WTC11 (cell line): ENCODE data around the gene DAAM2.

Experiments
- CREB1 ChIP-seq: sonication (generic); formaldehyde crosslinking; IDR thresholded peaks from 2 replicates; pipeline ENCODE4 v1.8.0; 2023; ENCODE audit warnings: mild to moderate bottlenecking, missing genetic modification reagents
- CREM ChIP-seq: sonication (generic); formaldehyde crosslinking; IDR thresholded peaks from 2 replicates; pipeline ENCODE4 v1.8.1; 2022; ENCODE audit warnings: mild to moderate bottlenecking, missing genetic modification reagents, moderate library complexity
- CTCF ChIP-seq: fragments of 200-600 bp; IDR thresholded peaks from 2 replicates; pipeline ENCODE4 v1.8.0; 2022; ENCODE audit warnings: antibody characterized with exemption
- GABPB1 ChIP-seq: sonication (generic); formaldehyde crosslinking; IDR thresholded peaks from 2 replicates; pipeline ENCODE4 v1.8.1; 2023; ENCODE audit warnings: mild to moderate bottlenecking, missing genetic modification reagents
- ZNF512 ChIP-seq: sonication (generic); formaldehyde crosslinking; IDR thresholded peaks from 2 replicates; pipeline ENCODE4 v1.8.1; 2022; ENCODE audit warnings: missing genetic modification reagents, borderline replicate concordance
- TF ChIP-seq, protein P1 (sequence below): sonication (generic); formaldehyde crosslinking; IDR thresholded peaks from 2 replicates; pipeline ENCODE4 v1.8.1; 2023; ENCODE audit warnings: mild to moderate bottlenecking, missing genetic modification reagents, borderline replicate concordance
- TF ChIP-seq, protein P2 (sequence below): sonication (generic); formaldehyde crosslinking; IDR thresholded peaks from 2 replicates; pipeline ENCODE4 v1.8.0; 2022; ENCODE audit warnings: mild to moderate bottlenecking, missing genetic modification reagents
- TF ChIP-seq, protein P3 (sequence below): sonication (generic); formaldehyde crosslinking; IDR thresholded peaks from 2 replicates; pipeline ENCODE4 v1.8.1; 2022; ENCODE audit warnings: mild to moderate bottlenecking, moderate library complexity, missing genetic modification reagents

GRCh38 chr6:39755231-39755630 lies 36.9 kb upstream of the DAAM2 start:
- TF ChIP-seq CREB1 (CRISPR knock-in tag) = no peak
- no peak for TF ChIP-seq CTCF
- TF ChIP-seq, protein P1, sequence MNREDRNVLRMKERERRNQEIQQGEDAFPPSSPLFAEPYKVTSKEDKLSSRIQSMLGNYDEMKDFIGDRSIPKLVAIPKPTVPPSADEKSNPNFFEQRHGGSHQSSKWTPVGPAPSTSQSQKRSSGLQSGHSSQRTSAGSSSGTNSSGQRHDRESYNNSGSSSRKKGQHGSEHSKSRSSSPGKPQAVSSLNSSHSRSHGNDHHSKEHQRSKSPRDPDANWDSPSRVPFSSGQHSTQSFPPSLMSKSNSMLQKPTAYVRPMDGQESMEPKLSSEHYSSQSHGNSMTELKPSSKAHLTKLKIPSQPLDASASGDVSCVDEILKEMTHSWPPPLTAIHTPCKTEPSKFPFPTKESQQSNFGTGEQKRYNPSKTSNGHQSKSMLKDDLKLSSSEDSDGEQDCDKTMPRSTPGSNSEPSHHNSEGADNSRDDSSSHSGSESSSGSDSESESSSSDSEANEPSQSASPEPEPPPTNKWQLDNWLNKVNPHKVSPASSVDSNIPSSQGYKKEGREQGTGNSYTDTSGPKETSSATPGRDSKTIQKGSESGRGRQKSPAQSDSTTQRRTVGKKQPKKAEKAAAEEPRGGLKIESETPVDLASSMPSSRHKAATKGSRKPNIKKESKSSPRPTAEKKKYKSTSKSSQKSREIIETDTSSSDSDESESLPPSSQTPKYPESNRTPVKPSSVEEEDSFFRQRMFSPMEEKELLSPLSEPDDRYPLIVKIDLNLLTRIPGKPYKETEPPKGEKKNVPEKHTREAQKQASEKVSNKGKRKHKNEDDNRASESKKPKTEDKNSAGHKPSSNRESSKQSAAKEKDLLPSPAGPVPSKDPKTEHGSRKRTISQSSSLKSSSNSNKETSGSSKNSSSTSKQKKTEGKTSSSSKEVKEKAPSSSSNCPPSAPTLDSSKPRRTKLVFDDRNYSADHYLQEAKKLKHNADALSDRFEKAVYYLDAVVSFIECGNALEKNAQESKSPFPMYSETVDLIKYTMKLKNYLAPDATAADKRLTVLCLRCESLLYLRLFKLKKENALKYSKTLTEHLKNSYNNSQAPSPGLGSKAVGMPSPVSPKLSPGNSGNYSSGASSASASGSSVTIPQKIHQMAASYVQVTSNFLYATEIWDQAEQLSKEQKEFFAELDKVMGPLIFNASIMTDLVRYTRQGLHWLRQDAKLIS (CRISPR knock-in tag) = no peak
- no peak for TF ChIP-seq GABPB1 (CRISPR knock-in tag)
- no peak for TF ChIP-seq ZNF512 (CRISPR knock-in tag)
- no peak for TF ChIP-seq CREM (CRISPR knock-in tag)
- TF ChIP-seq, protein P2, sequence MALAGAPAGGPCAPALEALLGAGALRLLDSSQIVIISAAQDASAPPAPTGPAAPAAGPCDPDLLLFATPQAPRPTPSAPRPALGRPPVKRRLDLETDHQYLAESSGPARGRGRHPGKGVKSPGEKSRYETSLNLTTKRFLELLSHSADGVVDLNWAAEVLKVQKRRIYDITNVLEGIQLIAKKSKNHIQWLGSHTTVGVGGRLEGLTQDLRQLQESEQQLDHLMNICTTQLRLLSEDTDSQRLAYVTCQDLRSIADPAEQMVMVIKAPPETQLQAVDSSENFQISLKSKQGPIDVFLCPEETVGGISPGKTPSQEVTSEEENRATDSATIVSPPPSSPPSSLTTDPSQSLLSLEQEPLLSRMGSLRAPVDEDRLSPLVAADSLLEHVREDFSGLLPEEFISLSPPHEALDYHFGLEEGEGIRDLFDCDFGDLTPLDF (CRISPR knock-in tag) = no peak
- TF ChIP-seq, protein P3, sequence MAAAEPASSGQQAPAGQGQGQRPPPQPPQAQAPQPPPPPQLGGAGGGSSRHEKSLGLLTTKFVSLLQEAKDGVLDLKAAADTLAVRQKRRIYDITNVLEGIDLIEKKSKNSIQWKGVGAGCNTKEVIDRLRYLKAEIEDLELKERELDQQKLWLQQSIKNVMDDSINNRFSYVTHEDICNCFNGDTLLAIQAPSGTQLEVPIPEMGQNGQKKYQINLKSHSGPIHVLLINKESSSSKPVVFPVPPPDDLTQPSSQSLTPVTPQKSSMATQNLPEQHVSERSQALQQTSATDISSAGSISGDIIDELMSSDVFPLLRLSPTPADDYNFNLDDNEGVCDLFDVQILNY (CRISPR knock-in tag) = no peak
